OCI-LY3 (cell line): ENCODE measurements around the gene UIMC1.

Experiments
- EZH2phosphoT487 ChIP-seq: fragments of 200-600 bp; shearing (Covaris generic); IDR thresholded peaks from 2 replicates; pipeline ENCODE4 v1.6.1; 2018; ENCODE audit warnings: antibody characterized with exemption, mixed run types, low read depth
- TF ChIP-seq, protein P1 (sequence below): fragments of 200-600, 300-600 bp; sonication (generic); IDR thresholded peaks from 2 replicates; pipeline ENCODE4 v1.5.1; 2014; ENCODE audit warnings: antibody characterized with exemption, low read length, low read depth

- TF ChIP-seq, protein P1, sequence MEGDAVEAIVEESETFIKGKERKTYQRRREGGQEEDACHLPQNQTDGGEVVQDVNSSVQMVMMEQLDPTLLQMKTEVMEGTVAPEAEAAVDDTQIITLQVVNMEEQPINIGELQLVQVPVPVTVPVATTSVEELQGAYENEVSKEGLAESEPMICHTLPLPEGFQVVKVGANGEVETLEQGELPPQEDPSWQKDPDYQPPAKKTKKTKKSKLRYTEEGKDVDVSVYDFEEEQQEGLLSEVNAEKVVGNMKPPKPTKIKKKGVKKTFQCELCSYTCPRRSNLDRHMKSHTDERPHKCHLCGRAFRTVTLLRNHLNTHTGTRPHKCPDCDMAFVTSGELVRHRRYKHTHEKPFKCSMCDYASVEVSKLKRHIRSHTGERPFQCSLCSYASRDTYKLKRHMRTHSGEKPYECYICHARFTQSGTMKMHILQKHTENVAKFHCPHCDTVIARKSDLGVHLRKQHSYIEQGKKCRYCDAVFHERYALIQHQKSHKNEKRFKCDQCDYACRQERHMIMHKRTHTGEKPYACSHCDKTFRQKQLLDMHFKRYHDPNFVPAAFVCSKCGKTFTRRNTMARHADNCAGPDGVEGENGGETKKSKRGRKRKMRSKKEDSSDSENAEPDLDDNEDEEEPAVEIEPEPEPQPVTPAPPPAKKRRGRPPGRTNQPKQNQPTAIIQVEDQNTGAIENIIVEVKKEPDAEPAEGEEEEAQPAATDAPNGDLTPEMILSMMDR: no peak
- TF ChIP-seq EZH2phosphoT487: no peak
These were observed 62.3 kb downstream of the UIMC1 start for GRCh38 chr5:176944268-176944667.
